ENCODE measurements around the gene LNX1. TPM values are rescaled to one million over a fixed set of nuclear protein-coding genes. Genes with fewer than 3 reads are reported as not detected.

The LNX1 gene
- total and polyA plus RNA-seq, 2 experiments from 2014 or later: 6.7 to 9.4 TPM

- H3K9ac ChIP-seq: no peak overlapping the region
- peak overlapping the region; percentile 1; the same call in 1 of the 2 replicates for H3K27ac ChIP-seq
- TF ChIP-seq EZH2 (IDR thresholded peaks at IDR 0.05; ENCODE audit: insufficient read depth, poor library complexity, severe bottlenecking) (no peak), EZH2phosphoT487 (IDR thresholded peaks at IDR 0.05; ENCODE audit: insufficient read depth, low read depth) (no peak)
- no peak overlapping the region for H3K4me3 ChIP-seq
- peaks cover 82% of the 10 kb centered on the region for H3K79me2 ChIP-seq (ENCODE audit: insufficient read depth)
- no peaks in the 10 kb centered on the region for H4K20me1 ChIP-seq (ENCODE audit: insufficient read depth)
- no peak overlapping the region for H2AFZ ChIP-seq
- peaks cover 36% of the 10 kb centered on the region for H3F3A ChIP-seq (ENCODE audit: insufficient read depth)
- peaks cover 42% of the 10 kb centered on the region for H3K36me3 ChIP-seq (ENCODE audit: low read depth)
- DNase-seq: peak; percentile 29
- H3K9me2 ChIP-seq (ENCODE audit: insufficient read depth): no peaks in the 10 kb centered on the region
- in situ Hi-C loops (cut with MboI): no loop called here
- H3K9me3 ChIP-seq (ENCODE audit: low read depth): no peaks in the 10 kb centered on the region
- no peak overlapping the region for H3K4me2 ChIP-seq (ENCODE audit: unreplicated experiment)
- H3K4me1 ChIP-seq (ENCODE audit: insufficient read depth): 0 out of 2 replicates have a peak, but pooled peaks cover 7% of the 10 kb centered on the region
- H3K27me3 ChIP-seq (replicated peaks; ENCODE audit: insufficient read depth): no peaks in the 10 kb centered on the region
- 91 to 97% methylated on average over 2 of the region's 2 CpGs for WGBS, 2 experiments (ENCODE audit: low coverage in 1 of 2, low lambda C conversion rate in 2 of 2, missing lambda C conversion rate in 2 of 2)
Observed at GRCh38 chr4:53453385-53453784, 137.9 kb downstream of the LNX1 start.

GRCh38 chr4:53450773-53451172 is 140.5 kb downstream of the LNX1 start:
- Histone ChIP-seq H2AFZ (no peak overlapping the region), H3K27ac (peak overlapping the region; percentile 61), H3K4me1 (ENCODE audit: insufficient read depth) (0 out of 2 replicates have a peak, but pooled peaks cover 7% of the 10 kb centered on the region), H3K9me3 (ENCODE audit: low read depth) (no peaks in the 10 kb centered on the region), H3K79me2 (ENCODE audit: insufficient read depth) (peaks cover 87% of the 10 kb centered on the region), H3K36me3 (ENCODE audit: low read depth) (peaks cover 42% of the 10 kb centered on the region), H3K9me2 (ENCODE audit: insufficient read depth) (no peaks in the 10 kb centered on the region), H3K27me3 (replicated peaks; ENCODE audit: insufficient read depth) (no peaks in the 10 kb centered on the region), H3F3A (ENCODE audit: insufficient read depth) (peaks cover 43% of the 10 kb centered on the region), H3K4me3 (no peak overlapping the region), H3K4me2 (ENCODE audit: unreplicated experiment) (peak overlapping the region; percentile 17), H4K20me1 (ENCODE audit: insufficient read depth) (no peaks in the 10 kb centered on the region), H3K9ac (0 out of 2 replicates have a peak overlapping the region, but pooled peaks have one; percentile 15)
- in situ Hi-C loops (cut with MboI): no loop called here
- DNase-seq: peak; percentile 68
- 37 to 43% methylated on average over 3 of the region's 3 CpGs for WGBS, 2 experiments (ENCODE audit: low coverage in 1 of 2, low lambda C conversion rate in 2 of 2, missing lambda C conversion rate in 2 of 2)
- TF ChIP-seq EZH2phosphoT487 (IDR thresholded peaks at IDR 0.05; ENCODE audit: insufficient read depth, low read depth) (no peak), EZH2 (IDR thresholded peaks at IDR 0.05; ENCODE audit: insufficient read depth, poor library complexity, severe bottlenecking) (no peak)

- Histone ChIP-seq H3K9me3 (ENCODE audit: low read depth) (no peaks in the 10 kb centered on the region), H3K9ac (no peak overlapping the region), H3K4me3 (no peak overlapping the region), H3K79me2 (ENCODE audit: insufficient read depth) (peaks cover 86% of the 10 kb centered on the region), H3K4me2 (ENCODE audit: unreplicated experiment) (no peak overlapping the region), H3K9me2 (ENCODE audit: insufficient read depth) (no peaks in the 10 kb centered on the region), H3K27me3 (replicated peaks; ENCODE audit: insufficient read depth) (no peaks in the 10 kb centered on the region), H3F3A (ENCODE audit: insufficient read depth) (peaks cover 25% of the 10 kb centered on the region), H3K4me1 (ENCODE audit: insufficient read depth) (no peaks in the 10 kb centered on the region), H3K36me3 (ENCODE audit: low read depth) (peaks cover 50% of the 10 kb centered on the region), H3K27ac (no peak overlapping the region), H4K20me1 (ENCODE audit: insufficient read depth) (no peaks in the 10 kb centered on the region), H2AFZ (no peak overlapping the region)
- TF ChIP-seq EZH2 (IDR thresholded peaks at IDR 0.05; ENCODE audit: insufficient read depth, poor library complexity, severe bottlenecking): no peak
- no peak for TF ChIP-seq EZH2phosphoT487 (IDR thresholded peaks at IDR 0.05; ENCODE audit: insufficient read depth, low read depth)
- no peak for DNase-seq
- in situ Hi-C loops (cut with MboI): no loop called here
- 98 to 100% methylated on average over 2 of the region's 2 CpGs for WGBS, 2 experiments (ENCODE audit: low coverage in 1 of 2, low lambda C conversion rate in 2 of 2, missing lambda C conversion rate in 2 of 2)
Observed at GRCh38 chr4:53444954-53445353, 146.3 kb downstream of the LNX1 start.

- H3K27ac ChIP-seq: no peak overlapping the region
- H3K4me3 ChIP-seq: no peak overlapping the region
- H3K4me1 ChIP-seq (ENCODE audit: insufficient read depth): peaks cover 2% of the 10 kb centered on the region; the same call in 1 of the 2 replicates
- H3K79me2 ChIP-seq (ENCODE audit: insufficient read depth): peaks cover 80% of the 10 kb centered on the region
- H3K9me3 ChIP-seq (ENCODE audit: low read depth): no peaks in the 10 kb centered on the region
- H3K4me2 ChIP-seq (ENCODE audit: unreplicated experiment): no peak overlapping the region
- no peaks in the 10 kb centered on the region for H3F3A ChIP-seq (ENCODE audit: insufficient read depth)
- H2AFZ ChIP-seq: no peak overlapping the region
- WGBS, 2 experiments (ENCODE audit: low coverage in 1 of 2, low lambda C conversion rate in 2 of 2, missing lambda C conversion rate in 2 of 2): 92 to 100% methylated on average over 1 of the region's 1 CpG
- H3K9me2 ChIP-seq (ENCODE audit: insufficient read depth): no peaks in the 10 kb centered on the region
- in situ Hi-C loops (cut with MboI): no loop called here
- H4K20me1 ChIP-seq (ENCODE audit: insufficient read depth): no peaks in the 10 kb centered on the region
- DNase-seq: no peak
- H3K9ac ChIP-seq: no peak overlapping the region
- no peaks in the 10 kb centered on the region for H3K27me3 ChIP-seq (replicated peaks; ENCODE audit: insufficient read depth)
- no peak for TF ChIP-seq EZH2phosphoT487 (IDR thresholded peaks at IDR 0.05; ENCODE audit: insufficient read depth, low read depth)
- TF ChIP-seq EZH2 (IDR thresholded peaks at IDR 0.05; ENCODE audit: insufficient read depth, poor library complexity, severe bottlenecking): no peak
- H3K36me3 ChIP-seq (ENCODE audit: low read depth): peaks cover 50% of the 10 kb centered on the region
Observed at GRCh38 chr4:53441564-53441963, 149.7 kb downstream of the LNX1 start.
